IPS DF 4.7 (cell line): Measurements from ENCODE around the gene UBE4A.
"Not testable (repeated sequence)": the region's sequence is repeated elsewhere in the genome, so short reads cannot be mapped to it uniquely, and the experiment has no call there.

Experiments
- DNase-seq: peaks from one replicate; pipeline ENCODE4 v3.0.0-alpha.2; 2013; ENCODE audit warnings: low spot score; ENCODE audit errors: extremely low read depth

Gene UBE4A

GRCh38 chr11:118401151-118401879, 41.9 kb downstream of the UBE4A start, which contains the start of gene ATP5MG:
Gene ATP5MG, plus strand, starts transcription at chr11:118401606. Its CDS starts 60 bp downstream, at chr11:118401666.
- no peak for DNase-seq

GRCh38 chr11:118401880-118402590, 42.6 kb downstream of the UBE4A start:
- DNase-seq = no peak

- DNase-seq = not testable (repeated sequence)
Measured at GRCh38 chr11:118402594-118402993, 43.2 kb downstream of the UBE4A start.

GRCh38 chr11:118406599-118407166, 47.3 kb downstream of the UBE4A start:
- DNase-seq = no peak

GRCh38 chr11:118410055-118410745, 50.8 kb downstream of the UBE4A start:
- DNase-seq = no peak

GRCh38 chr11:118411530-118411929, 52.1 kb downstream of the UBE4A start:
- no peak for DNase-seq

GRCh38 chr11:118412921-118413320, 53.5 kb downstream of the UBE4A start:
- DNase-seq = no peak

- no peak for DNase-seq
Measured at GRCh38 chr11:118415062-118415738, 55.8 kb downstream of the UBE4A start.

- DNase-seq = no peak
Measured at GRCh38 chr11:118415739-118416068, 56.3 kb downstream of the UBE4A start.

GRCh38 chr11:118416900-118417299, 57.5 kb downstream of the UBE4A start:
- not testable (repeated sequence) for DNase-seq

GRCh38 chr11:118417801-118418200, 58.4 kb downstream of the UBE4A start:
- DNase-seq = no peak

- no peak for DNase-seq
Measured at GRCh38 chr11:118418766-118419165, 59.4 kb downstream of the UBE4A start.

- no peak for DNase-seq
Measured at GRCh38 chr11:118427707-118428106, 68.3 kb downstream of the UBE4A start.

- DNase-seq = no peak
Measured at GRCh38 chr11:118430956-118431355, 71.6 kb downstream of the UBE4A start.

- DNase-seq = no peak
Measured at GRCh38 chr11:118434123-118434552, 74.7 kb downstream of the UBE4A start.

GRCh38 chr11:118434553-118435289, 75.3 kb downstream of the UBE4A start:
- DNase-seq = no peak

GRCh38 chr11:118435290-118435892, 76.0 kb downstream of the UBE4A start:
- DNase-seq = no peak

- DNase-seq = no peak
Measured at GRCh38 chr11:118435893-118436624, 76.7 kb downstream of the UBE4A start, which contains the start of gene KMT2A. Gene KMT2A, plus strand, starts transcription at chr11:118436492. Its CDS starts 21 bp downstream, at chr11:118436513.

GRCh38 chr11:118436639-118437207, 77.3 kb downstream of the UBE4A start:
- no peak for DNase-seq
